Activated naive CD4-positive, alpha-beta T cell treated with anti-CD3 and anti-CD28 coated beads, Interleukin-2, amount 50 U/mL, for 24 hours (primary cell): ENCODE measurements around the gene GNB1.
"Not testable (repeated sequence)": the region's sequence is repeated elsewhere in the genome, so short reads cannot be mapped to it uniquely, and the experiment has no call there.

Experiments
- H3K27ac Mint-ChIP-seq: one replicate; pipeline ENCODE4 v1.8.0; 2021; ENCODE audit warnings: mild to moderate bottlenecking, mixed read lengths
- H3K27me3 Mint-ChIP-seq: one replicate; pipeline ENCODE4 v1.8.0; 2021; ENCODE audit warnings: mixed read lengths
- H3K36me3 Mint-ChIP-seq: one replicate; pipeline ENCODE4 v1.8.0; 2021; ENCODE audit warnings: mixed read lengths
- H3K4me1 Mint-ChIP-seq: one replicate; pipeline ENCODE4 v1.8.0; 2021; ENCODE audit warnings: mixed read lengths
- H3K4me3 Mint-ChIP-seq: one replicate; pipeline ENCODE4 v1.8.0; 2021; ENCODE audit warnings: mild to moderate bottlenecking, mixed read lengths
- H3K9me3 Mint-ChIP-seq: one replicate; pipeline ENCODE4 v1.8.0; 2021; ENCODE audit warnings: mixed read lengths

GNB1 gene

GRCh38 chr1:1755426-1755825 lies 135.5 kb downstream of the GNB1 start:
- Mint-ChIP-seq H3K4me3 (no peak overlapping the region), H3K36me3 (peaks cover 2% of the 10 kb centered on the region), H3K27me3 (no peaks in the 10 kb centered on the region), H3K27ac (no peak overlapping the region), H3K4me1 (no peaks in the 10 kb centered on the region), H3K9me3 (no peaks in the 10 kb centered on the region)

DNA sequence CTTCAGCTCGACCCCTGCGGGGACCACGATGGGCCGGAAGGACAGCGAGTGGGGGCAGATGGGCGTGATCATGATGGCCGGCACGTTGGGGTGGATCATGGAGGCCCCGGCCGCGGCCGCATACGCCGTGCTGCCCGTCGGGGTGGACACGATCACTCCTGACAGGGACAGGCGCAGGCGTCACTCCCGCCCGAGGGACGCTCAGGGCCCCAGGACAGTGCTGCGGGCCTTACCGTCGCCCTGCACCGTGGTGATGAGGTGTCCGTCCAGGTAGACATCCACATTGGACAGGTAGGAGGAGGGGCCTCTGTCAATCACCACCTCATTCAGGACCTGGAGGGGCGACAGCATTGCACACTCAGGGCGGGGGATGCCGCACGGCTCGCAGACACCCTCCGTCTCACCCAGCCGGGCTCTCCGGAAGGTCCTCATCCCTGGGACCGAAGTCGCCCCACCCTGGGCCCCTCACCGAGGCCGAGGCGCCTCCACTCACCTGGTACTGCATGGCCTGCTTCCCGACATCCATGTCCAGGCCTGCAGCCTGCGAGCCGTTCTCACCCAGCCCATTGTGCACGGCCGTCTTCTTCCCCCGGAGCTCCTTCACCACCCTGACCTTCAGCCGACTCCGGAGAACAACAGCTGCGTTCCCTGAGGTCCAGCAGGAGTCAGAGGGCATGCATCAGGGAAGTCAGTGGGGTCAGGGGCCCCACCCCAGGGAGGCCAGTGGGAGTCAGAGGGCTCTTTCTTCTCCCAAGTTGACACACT lies 136.7 kb downstream of the GNB1 start:
- Mint-ChIP-seq H3K36me3 (peaks cover 1% of the 10 kb centered on the region), H3K4me3 (no peak overlapping the region), H3K27me3 (no peaks in the 10 kb centered on the region), H3K27ac (no peak overlapping the region), H3K9me3 (no peaks in the 10 kb centered on the region), H3K4me1 (peaks cover 3% of the 10 kb centered on the region)

GRCh38 chr1:1753607-1754005 lies 137.3 kb downstream of the GNB1 start:
- Mint-ChIP-seq H3K4me3 (no peak overlapping the region), H3K9me3 (no peaks in the 10 kb centered on the region), H3K4me1 (peaks cover 4% of the 10 kb centered on the region), H3K36me3 (peaks cover 1% of the 10 kb centered on the region), H3K27ac (no peak overlapping the region), H3K27me3 (no peaks in the 10 kb centered on the region)

DNA sequence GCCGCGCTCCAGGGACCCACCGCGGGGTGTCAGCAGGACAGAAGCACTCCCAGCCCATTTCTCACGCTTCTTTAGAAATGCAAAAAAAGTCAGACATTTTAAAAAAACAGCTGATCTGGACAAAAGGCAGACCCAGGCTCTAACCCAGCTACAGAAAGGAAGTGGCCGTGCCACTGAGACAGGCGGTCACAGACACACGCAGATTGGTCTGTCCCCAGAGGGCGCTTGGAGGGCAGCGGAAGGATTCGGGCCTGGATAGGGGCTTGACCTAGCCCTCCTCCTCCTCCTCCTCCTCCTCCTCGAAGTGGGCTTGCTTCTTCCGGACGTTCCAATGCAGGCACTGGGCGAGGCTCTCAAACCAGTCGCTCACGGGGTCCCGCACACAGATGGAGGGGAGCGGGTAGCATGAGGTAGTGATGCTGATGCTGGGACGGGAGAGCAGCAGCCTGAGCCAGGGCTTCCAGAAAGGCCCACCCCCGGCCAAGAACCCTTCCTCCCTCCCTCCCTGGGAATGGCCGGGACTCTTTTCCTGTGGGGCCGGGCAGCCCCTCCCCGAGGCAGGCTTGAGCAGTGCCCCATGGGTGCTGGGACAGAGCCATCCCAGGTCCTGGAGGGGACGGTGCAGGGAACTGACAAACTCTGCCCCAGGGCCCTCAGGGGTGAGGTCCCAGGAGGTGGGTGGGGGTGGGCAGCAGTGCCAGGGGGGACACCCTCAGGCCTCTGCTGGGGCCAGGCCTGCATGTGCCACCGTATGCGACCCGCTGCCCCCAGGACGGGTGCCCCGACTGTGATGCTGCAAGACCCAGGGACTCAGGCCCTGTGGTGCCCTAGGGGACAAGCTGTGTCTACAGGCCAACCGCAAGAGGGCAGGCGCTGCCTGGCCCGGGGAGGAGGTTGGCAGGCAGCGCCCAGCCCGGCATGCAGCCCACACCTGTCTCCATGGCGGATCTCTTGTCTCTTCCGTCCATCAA lies 138.0 kb downstream of the GNB1 start:
- H3K27me3 Mint-ChIP-seq = no peaks in the 10 kb centered on the region
- peaks cover 4% of the 10 kb centered on the region for H3K4me1 Mint-ChIP-seq
- H3K27ac Mint-ChIP-seq = no peak overlapping the region
- H3K4me3 Mint-ChIP-seq = no peak overlapping the region
- H3K36me3 Mint-ChIP-seq = peaks cover 1% of the 10 kb centered on the region
- H3K9me3 Mint-ChIP-seq = no peaks in the 10 kb centered on the region

DNA sequence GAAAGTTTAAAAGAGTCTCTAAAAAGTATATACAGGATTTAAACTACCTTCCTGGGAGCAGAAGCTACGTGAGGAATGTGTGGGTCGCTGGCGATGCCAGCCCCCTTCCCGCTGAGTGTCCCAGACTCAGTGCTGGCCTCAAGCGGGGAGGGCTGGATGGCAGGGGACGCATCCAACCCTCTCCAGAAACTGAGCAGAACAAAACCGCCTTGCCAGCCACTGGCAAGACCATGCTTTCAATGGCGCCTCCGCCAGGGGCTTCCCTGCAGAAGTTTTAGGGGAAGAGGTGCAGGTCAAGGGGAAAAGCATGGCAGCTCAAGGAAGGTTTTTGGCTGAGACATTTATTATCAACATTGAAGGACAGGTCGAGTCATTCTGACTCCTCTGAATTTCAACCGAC lies 138.7 kb downstream of the GNB1 start:
- no peak overlapping the region for H3K4me3 Mint-ChIP-seq

DNA sequence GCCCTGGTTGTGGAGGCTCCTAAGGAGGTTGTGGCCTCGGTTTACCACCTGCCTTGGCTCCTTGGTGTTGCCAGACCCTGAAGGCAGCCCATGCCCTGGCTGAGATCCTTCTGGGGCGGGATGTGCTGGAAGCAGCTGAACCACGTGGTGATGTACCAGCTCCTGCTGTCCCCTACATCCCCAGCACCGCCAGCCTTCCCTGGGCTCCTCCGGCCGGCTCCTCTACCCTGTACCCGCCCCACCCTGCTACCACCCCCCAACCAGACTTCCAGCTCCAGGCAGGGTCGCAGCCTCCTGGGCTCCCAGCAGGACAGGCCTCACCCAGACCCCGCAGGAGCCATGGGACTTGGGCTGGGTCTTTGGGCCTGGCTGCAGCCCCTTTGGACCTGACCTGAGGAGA lies 140.9 kb downstream of the GNB1 start:
- H3K4me1 Mint-ChIP-seq, H3K27me3 Mint-ChIP-seq, H3K27ac Mint-ChIP-seq, H3K36me3 Mint-ChIP-seq, H3K4me3 Mint-ChIP-seq, H3K9me3 Mint-ChIP-seq: not testable (repeated sequence)

More for the DNA sequence above, 138.7 kb downstream of the GNB1 start:
- H3K36me3 Mint-ChIP-seq = peaks cover 1% of the 10 kb centered on the region
- H3K9me3 Mint-ChIP-seq = no peaks in the 10 kb centered on the region
- H3K27ac Mint-ChIP-seq = no peak overlapping the region
- H3K27me3 Mint-ChIP-seq = no peaks in the 10 kb centered on the region
- H3K4me1 Mint-ChIP-seq = peaks cover 4% of the 10 kb centered on the region

DNA sequence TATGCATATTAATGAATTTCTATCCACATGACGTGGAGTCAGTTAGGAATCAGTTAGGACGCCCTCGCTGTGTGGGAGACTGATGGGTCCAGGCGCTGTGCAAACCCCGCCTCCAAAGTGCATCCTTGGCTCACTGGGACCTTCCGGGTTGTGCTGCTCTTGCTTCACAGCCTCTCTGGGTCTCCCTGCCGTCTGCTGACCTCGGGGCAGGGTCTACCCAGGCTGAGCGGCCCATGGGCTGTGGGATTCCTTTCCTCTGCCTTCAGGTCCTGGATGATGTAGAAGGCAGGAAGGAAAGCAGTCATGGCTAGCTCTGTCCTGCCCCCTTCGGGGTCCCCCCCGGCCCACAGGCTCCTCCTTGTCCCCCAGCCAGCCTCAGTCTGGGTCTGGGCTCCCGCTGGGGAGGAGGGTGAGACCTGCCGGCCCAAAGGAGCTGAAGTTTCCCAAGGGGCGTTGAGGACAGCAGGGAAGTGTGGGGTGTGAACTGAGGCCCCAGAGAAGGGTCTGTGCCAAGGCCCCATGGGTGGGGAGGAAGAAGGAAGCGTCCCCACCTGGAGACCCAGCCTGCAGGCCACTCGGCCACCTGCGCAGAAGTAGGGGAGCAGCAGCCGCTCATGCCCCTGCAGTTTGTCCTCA lies 142.1 kb downstream of the GNB1 start:
- Mint-ChIP-seq H3K27me3 (no peaks in the 10 kb centered on the region), H3K36me3 (no peaks in the 10 kb centered on the region), H3K4me3 (peak overlapping the region; percentile 15), H3K27ac (no peak overlapping the region), H3K9me3 (no peaks in the 10 kb centered on the region), H3K4me1 (peaks cover 4% of the 10 kb centered on the region)

DNA sequence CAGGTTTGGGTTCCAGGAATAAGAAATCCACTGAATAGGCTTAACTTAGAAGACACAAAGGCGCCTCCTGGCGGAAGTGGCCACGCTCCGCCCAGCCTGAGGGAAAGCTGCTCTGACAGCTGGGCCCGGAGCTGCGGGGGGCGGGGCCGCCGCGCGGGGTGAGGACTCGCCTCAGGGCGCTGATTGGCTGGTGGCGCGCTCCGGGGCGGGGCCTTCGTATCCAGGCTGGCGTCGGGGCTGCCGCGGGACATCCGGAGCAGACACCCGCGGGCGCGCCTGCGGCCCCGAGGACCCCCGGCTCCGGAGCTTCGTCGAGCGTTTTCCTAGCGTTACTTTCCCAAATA lies 144.3 kb downstream of the GNB1 start:
- not testable (repeated sequence) for H3K27me3 Mint-ChIP-seq, H3K4me1 Mint-ChIP-seq, H3K9me3 Mint-ChIP-seq, H3K36me3 Mint-ChIP-seq
- peak overlapping the region; percentile 87 for H3K4me3 Mint-ChIP-seq
- H3K27ac Mint-ChIP-seq = peak overlapping the region; percentile 98

DNA sequence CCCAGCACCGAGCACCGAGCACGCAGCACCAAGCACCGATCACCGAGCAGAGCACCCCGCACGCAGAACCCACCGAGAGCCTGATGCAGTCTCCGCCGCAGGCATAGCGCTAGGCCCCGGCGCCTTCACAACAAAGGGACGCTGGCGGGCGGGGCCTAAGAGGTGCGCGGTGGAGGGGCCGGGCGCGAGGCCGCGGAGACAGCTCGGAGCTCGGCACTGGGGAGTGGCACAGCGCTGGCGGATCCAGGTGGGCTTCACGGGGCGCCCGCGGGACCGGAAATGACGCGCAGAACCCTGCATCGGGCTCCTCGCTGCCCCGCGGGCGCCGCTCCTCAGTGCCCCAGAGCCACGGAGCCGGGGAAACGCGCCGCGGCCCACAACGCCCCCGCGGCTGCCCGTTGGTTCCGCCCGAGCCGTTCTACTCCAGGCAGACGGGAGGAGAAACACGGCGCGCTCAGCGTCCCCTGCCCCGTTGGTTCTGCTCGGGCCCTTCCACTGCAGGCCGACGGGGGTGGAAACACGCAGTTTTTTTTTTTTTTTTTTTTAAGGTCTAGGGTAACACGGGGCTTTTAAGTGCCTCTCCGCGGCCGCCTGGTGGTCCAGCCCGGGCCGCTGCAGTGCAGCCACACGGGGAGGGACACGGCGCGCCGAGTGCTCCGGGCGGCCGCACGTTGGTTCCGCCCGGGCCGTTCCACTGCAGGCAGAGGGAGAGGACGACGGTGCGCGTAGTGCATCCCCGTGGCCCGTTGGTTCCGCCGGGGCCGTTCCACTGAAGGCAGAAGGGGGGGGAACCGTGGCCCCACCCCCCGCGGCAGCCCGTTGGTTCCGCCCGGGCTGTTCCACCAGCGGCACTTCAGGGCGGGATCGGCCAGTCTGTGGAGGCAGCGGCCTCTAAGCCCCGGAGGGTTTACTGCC lies 145.0 kb downstream of the GNB1 start:
- H3K4me1 Mint-ChIP-seq, H3K36me3 Mint-ChIP-seq, H3K9me3 Mint-ChIP-seq, H3K27me3 Mint-ChIP-seq: not testable (repeated sequence)
- Mint-ChIP-seq H3K4me3 (peak overlapping the region; percentile 87), H3K27ac (peak overlapping the region; percentile 98)

DNA sequence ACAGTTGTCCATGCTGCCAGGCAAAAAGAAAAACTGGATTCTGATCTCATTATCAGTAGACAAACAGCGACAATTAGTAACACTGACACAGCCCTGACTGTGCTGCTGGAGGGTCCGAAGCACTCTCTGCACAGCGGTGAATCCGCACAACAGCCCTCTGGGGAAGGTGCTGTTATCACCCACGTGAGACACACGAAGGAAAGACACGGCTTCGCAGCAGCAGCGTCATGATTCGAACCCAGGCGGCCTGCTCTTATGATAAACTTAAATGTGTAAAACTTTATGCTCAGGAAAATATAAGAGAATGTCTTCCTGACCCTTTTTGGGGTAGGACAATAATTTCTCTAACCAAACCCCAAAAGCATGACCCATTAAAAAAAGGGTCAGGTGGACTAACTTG lies 148.4 kb downstream of the GNB1 start:
- H3K27ac Mint-ChIP-seq, H3K4me1 Mint-ChIP-seq, H3K4me3 Mint-ChIP-seq: not testable (repeated sequence)

GRCh38 chr1:1741013-1741412 lies 149.9 kb downstream of the GNB1 start:
- not testable (repeated sequence) for H3K27me3 Mint-ChIP-seq, H3K4me3 Mint-ChIP-seq, H3K36me3 Mint-ChIP-seq, H3K27ac Mint-ChIP-seq, H3K4me1 Mint-ChIP-seq, H3K9me3 Mint-ChIP-seq

More for the DNA sequence above, 148.4 kb downstream of the GNB1 start:
- H3K36me3 Mint-ChIP-seq, H3K9me3 Mint-ChIP-seq, H3K27me3 Mint-ChIP-seq: not testable (repeated sequence)

DNA sequence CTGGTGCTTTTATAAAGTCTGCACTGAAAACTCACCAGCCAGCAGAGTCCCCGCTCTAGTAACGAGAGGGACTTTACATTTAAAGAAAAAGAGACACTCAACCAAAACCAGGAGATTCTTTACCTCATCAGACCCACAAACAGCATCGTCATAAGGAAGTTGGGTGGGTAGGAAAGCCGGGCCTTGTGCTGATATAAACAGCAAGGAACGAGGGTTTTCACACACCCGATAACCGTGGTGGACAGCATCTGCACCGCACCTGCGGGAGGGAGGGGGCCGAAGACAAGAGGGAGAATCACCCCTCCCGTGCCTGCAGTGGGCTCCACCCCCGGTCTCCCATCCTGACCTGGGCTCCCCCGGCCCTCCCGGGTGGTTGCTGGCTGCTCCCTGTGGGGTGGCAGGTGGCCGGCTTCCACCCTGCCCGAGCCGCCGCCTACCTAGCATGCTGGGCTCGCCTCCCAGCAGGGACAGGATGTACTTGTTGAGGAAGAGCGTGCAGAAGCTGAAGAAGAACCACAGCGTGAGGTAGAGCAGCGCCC lies 152.0 kb downstream of the GNB1 start:
- not testable (repeated sequence) for H3K9me3 Mint-ChIP-seq, H3K4me1 Mint-ChIP-seq, H3K36me3 Mint-ChIP-seq, H3K27me3 Mint-ChIP-seq, H3K4me3 Mint-ChIP-seq, H3K27ac Mint-ChIP-seq

GRCh38 chr1:1737675-1738590 lies 153.0 kb downstream of the GNB1 start:
- H3K4me1 Mint-ChIP-seq, H3K36me3 Mint-ChIP-seq, H3K9me3 Mint-ChIP-seq, H3K27ac Mint-ChIP-seq, H3K4me3 Mint-ChIP-seq, H3K27me3 Mint-ChIP-seq: not testable (repeated sequence)
